Psoas muscle (tissue), 8 donors: ENCODE results near the gene PLAC1. TPM values are rescaled to one million over a fixed set of nuclear protein-coding genes. Genes with fewer than 3 reads are reported as not detected.
A peak's percentile ranks its signal among the peaks of the same experiment; 100 is the strongest.

Source experiments
- ATAC-seq, 4 donors: fragments of 200-7000 bp; cut with Tn5 transposase; one replicate each; pipeline ENCODE4 v1.9.1; 2020; ENCODE audit warnings: moderate library complexity in 3 of 4, mild to moderate bottlenecking in 2 of 4
- DNase-seq, 2 donors: peaks; one replicate each; pipeline ENCODE4 v3.0.0-alpha.2; 2020
- H3K27ac ChIP-seq: fragments of 200-600 bp; one replicate; pipeline ENCODE4 v1.8.0; 2022
- H3K27me3 ChIP-seq, 3 donors: fragments of 200-600 bp in 1 of 3; one replicate each; pipeline versions ENCODE4 v1.6.1 to v1.8.0; 2013 to 2022; ENCODE audit warnings: low read length in 2 of 3, mild to moderate bottlenecking in 2 of 3, moderate library complexity in 1 of 3; ENCODE audit not compliant: insufficient read depth in 3 of 3
- H3K36me3 ChIP-seq, 2 donors: fragments of 200-600 bp in 1 of 2; one replicate each; pipeline versions ENCODE4 v1.6.1 to v1.8.0; 2013 to 2022; ENCODE audit warnings: low read depth in 1 of 2, mild to moderate bottlenecking in 1 of 2, moderate library complexity in 1 of 2; ENCODE audit not compliant: insufficient read depth in 1 of 2
- H3K4me1 ChIP-seq: fragments of 200-600 bp; one replicate; pipeline ENCODE4 v1.8.0; 2022
- H3K4me3 ChIP-seq: fragments of 200-600 bp; one replicate; pipeline ENCODE4 v1.8.0; 2022; ENCODE audit warnings: mild to moderate bottlenecking
- H3K9me3 ChIP-seq: fragments of 200-600 bp; one replicate; pipeline ENCODE4 v1.8.0; 2022
- WGBS, 3 donors: extraction: QIAGEN DNeasy Blood & Tissue Kit; methylation state at CpG; one replicate each; pipeline versions ENCODE4 v1.1.6 to v1.1.7; 2013; 5-methylcytosine and 5-hydroxymethylcytosine counted together
- intact Hi-C, 2 donors: fragments of 100-400 bp; cut with DNase I; formaldehyde crosslinking; loops; one replicate each; pipeline versions ENCODE4 v1.11.0 to v1.14.2; 2022
- polyA plus RNA-seq, 3 donors: library from polyadenylated mRNA; stranded (reverse); fragments of 200-250 nt; gene quantifications; one replicate each; pipeline ENCODE4 v1.2.3, GENCODE V29; 2013
- total RNA-seq, 4 donors: library from RNA; stranded (reverse); fragmentation: NEBNext Ultra II Directional in 2 of 4; extraction: Animal tissue kit (Norgen Biotek cat#: 25700) in 2 of 4; gene quantifications; one replicate each; pipeline versions ENCODE4 v1.2.1 to v1.2.4, GENCODE V29; 2021 to 2023
- TF ChIP-seq, protein P1 (sequence below): fragments of 200-600 bp; IDR thresholded peaks from one replicate; pipeline ENCODE4 v1.8.0; 2022; ENCODE audit warnings: antibody characterized with exemption
- donor health status: healthy with polysubstance abuse.
- donor health status: DM: no; HTN: no; CAD: no; lungs with moderate emphysema.
- donor health status: Bipolar disorder and iron deficiency.
- donor health status: healthy.
- donor health status: DM: yes; HTN: yes; CAD: no.
- donor health status: DM: no; HTN: no; CAD: no.
- donor health status: DM: no; HTN: no; CAD: no.
- donor health status: DM: yes; HTN: yes; CAD: no.

Gene PLAC1
- total and polyA plus RNA-seq, 7 donors: 0.13 to 3.0 (median 0.32) TPM; not detected in 2

DNA sequence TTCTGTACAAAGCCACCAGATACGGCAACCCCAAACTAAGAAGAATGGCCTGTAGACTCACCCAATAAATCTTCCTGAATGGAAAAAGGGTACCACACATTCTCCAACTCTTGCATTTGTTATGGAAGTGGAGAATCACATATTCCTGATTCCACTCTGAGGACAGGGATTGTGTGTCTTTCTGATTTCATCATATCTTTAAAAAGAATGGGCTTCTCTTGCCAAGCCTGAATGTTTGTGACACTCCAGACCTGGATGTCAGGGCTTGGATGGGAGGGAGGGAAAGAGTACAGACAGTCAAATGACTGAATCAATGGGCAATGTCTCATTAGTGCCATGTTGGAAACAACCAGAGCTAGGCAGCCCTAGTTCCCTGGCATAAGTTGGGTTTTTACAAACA, 77.4 kb downstream of the PLAC1 start:
- WGBS, 3 donors: 47 to 63% (median 58%) methylated on average over 1 of the region's 1 CpG
- Histone ChIP-seq H3K36me3 (no peaks in the 10 kb centered on the region), H3K27ac (peak overlapping the region; percentile 4), H3K4me3 (no peak overlapping the region), H3K9me3 (no peaks in the 10 kb centered on the region), H3K4me1 (no peaks in the 10 kb centered on the region), H3K27me3 (no peaks in the 10 kb centered on the region)
- peak; percentile 73 to 87 (median 80) for ATAC-seq
- intact Hi-C loops: no loop called here
- TF ChIP-seq, protein P1, sequence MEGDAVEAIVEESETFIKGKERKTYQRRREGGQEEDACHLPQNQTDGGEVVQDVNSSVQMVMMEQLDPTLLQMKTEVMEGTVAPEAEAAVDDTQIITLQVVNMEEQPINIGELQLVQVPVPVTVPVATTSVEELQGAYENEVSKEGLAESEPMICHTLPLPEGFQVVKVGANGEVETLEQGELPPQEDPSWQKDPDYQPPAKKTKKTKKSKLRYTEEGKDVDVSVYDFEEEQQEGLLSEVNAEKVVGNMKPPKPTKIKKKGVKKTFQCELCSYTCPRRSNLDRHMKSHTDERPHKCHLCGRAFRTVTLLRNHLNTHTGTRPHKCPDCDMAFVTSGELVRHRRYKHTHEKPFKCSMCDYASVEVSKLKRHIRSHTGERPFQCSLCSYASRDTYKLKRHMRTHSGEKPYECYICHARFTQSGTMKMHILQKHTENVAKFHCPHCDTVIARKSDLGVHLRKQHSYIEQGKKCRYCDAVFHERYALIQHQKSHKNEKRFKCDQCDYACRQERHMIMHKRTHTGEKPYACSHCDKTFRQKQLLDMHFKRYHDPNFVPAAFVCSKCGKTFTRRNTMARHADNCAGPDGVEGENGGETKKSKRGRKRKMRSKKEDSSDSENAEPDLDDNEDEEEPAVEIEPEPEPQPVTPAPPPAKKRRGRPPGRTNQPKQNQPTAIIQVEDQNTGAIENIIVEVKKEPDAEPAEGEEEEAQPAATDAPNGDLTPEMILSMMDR: no peak
- DNase-seq: no peak

DNA sequence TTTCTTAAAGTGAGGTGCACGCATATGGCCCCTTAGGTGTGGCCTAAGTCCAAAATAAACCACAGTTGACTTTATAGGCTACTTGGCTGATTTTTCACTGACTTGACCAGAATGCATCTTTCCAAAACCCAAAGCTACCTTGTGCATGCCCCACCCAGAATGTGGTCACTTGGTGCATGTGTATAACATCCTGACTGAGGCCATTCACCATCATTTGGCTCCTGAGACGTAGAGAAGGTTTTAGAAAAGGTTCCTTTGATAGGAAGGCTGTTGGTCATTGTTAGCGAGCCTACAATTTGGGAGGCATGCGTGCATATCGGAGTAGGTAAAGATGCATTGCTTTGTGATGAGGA, 84.6 kb downstream of the PLAC1 start:
- ATAC-seq: no peak

GRCh38 chrX:134572816-134573682, 85.2 kb downstream of the PLAC1 start:
- no peak for ATAC-seq
- DNase-seq: no peak
- no peak overlapping the region for H3K4me3 ChIP-seq
- H3K27me3 ChIP-seq: peaks cover 0 to 3% (median 0%) of the 10 kb centered on the region in 3 donors
- WGBS, 3 donors: 69 to 77% (median 72%) methylated on average over 5 of the region's 5 CpGs
- no peaks in the 10 kb centered on the region for H3K36me3 ChIP-seq
- no peaks in the 10 kb centered on the region for H3K4me1 ChIP-seq
- intact Hi-C loops: no loop called here
- H3K9me3 ChIP-seq: no peaks in the 10 kb centered on the region
- TF ChIP-seq, protein P1: no peak
- H3K27ac ChIP-seq: no peak overlapping the region

More for the DNA sequence above, 84.6 kb downstream of the PLAC1 start:
- H3K9me3 ChIP-seq: no peaks in the 10 kb centered on the region
- no peaks in the 10 kb centered on the region for H3K4me1 ChIP-seq
- WGBS, 3 donors: 62 to 97% (median 95%) methylated on average over 5 of the region's 5 CpGs
- H3K36me3 ChIP-seq: no peaks in the 10 kb centered on the region
- DNase-seq: no peak
- no peak overlapping the region for H3K27ac ChIP-seq
- H3K27me3 ChIP-seq: peaks cover 0 to 3% (median 0%) of the 10 kb centered on the region in 3 donors
- no peak overlapping the region for H3K4me3 ChIP-seq
- TF ChIP-seq, protein P1: no peak
- intact Hi-C loops: no loop called here

- Histone ChIP-seq H3K27ac (no peak overlapping the region), H3K36me3 (no peaks in the 10 kb centered on the region), H3K4me3 (no peak overlapping the region), H3K27me3 (peaks cover 0 to 3% (median 0%) of the 10 kb centered on the region in 3 donors), H3K9me3 (no peaks in the 10 kb centered on the region), H3K4me1 (no peaks in the 10 kb centered on the region)
- DNase-seq: no peak
- TF ChIP-seq, protein P1: no peak
- WGBS, 3 donors: 25 to 38% (median 28%) methylated on average over 5 of the region's 5 CpGs
- no peak for ATAC-seq
- intact Hi-C loops: no loop called here
Measured at GRCh38 chrX:134571796-134572195, 86.5 kb downstream of the PLAC1 start.
